T-helper 2 cell treated with Interferon-gamma antibody and Interleukin-4, amounts not matched to agents 5 μg/mL and 100 μg/mL, for 36 hours (primary cell): ENCODE measurements around the gene RPTOR.
A peak's percentile ranks its signal among the peaks of the same experiment; 100 is the strongest.
"Not testable (repeated sequence)": the region's sequence is repeated elsewhere in the genome, so short reads cannot be mapped to it uniquely, and the experiment has no call there.

Experiments used
- DNase-seq: peaks from one replicate; pipeline ENCODE4 v3.0.0; 2021; ENCODE audit warnings: low spot score
- H3K27ac Mint-ChIP-seq: one replicate; pipeline ENCODE4 v1.8.0; 2021; ENCODE audit warnings: mild to moderate bottlenecking, mixed read lengths
- H3K27me3 Mint-ChIP-seq: one replicate; pipeline ENCODE4 v1.8.0; 2021; ENCODE audit warnings: low read depth, mixed read lengths
- H3K36me3 Mint-ChIP-seq: one replicate; pipeline ENCODE4 v1.8.0; 2021; ENCODE audit warnings: low read depth, mixed read lengths
- H3K4me1 Mint-ChIP-seq: one replicate; pipeline ENCODE4 v1.8.0; 2021; ENCODE audit warnings: low read depth, mixed read lengths
- H3K4me3 Mint-ChIP-seq: one replicate; pipeline ENCODE4 v1.8.0; 2022; ENCODE audit warnings: mild to moderate bottlenecking, moderate library complexity, mixed read lengths
- H3K9me3 Mint-ChIP-seq: one replicate; pipeline ENCODE4 v1.8.0; 2021; ENCODE audit warnings: mixed read lengths

Gene RPTOR

GRCh38 chr17:80520810-80521455 lies 23.7 kb upstream of the RPTOR start:
- Mint-ChIP-seq H3K4me3 (no peak overlapping the region), H3K36me3 (no peaks in the 10 kb centered on the region), H3K27ac (no peak overlapping the region), H3K4me1 (no peaks in the 10 kb centered on the region), H3K9me3 (no peaks in the 10 kb centered on the region), H3K27me3 (peaks cover 4% of the 10 kb centered on the region)
- no peak for DNase-seq

GRCh38 chr17:80523054-80523744 lies 21.4 kb upstream of the RPTOR start:
- H3K4me3 Mint-ChIP-seq: no peak overlapping the region
- peaks cover 21% of the 10 kb centered on the region for H3K27me3 Mint-ChIP-seq
- no peaks in the 10 kb centered on the region for H3K4me1 Mint-ChIP-seq
- no peaks in the 10 kb centered on the region for H3K36me3 Mint-ChIP-seq
- no peaks in the 10 kb centered on the region for H3K9me3 Mint-ChIP-seq
- DNase-seq: no peak
- no peak overlapping the region for H3K27ac Mint-ChIP-seq

DNA sequence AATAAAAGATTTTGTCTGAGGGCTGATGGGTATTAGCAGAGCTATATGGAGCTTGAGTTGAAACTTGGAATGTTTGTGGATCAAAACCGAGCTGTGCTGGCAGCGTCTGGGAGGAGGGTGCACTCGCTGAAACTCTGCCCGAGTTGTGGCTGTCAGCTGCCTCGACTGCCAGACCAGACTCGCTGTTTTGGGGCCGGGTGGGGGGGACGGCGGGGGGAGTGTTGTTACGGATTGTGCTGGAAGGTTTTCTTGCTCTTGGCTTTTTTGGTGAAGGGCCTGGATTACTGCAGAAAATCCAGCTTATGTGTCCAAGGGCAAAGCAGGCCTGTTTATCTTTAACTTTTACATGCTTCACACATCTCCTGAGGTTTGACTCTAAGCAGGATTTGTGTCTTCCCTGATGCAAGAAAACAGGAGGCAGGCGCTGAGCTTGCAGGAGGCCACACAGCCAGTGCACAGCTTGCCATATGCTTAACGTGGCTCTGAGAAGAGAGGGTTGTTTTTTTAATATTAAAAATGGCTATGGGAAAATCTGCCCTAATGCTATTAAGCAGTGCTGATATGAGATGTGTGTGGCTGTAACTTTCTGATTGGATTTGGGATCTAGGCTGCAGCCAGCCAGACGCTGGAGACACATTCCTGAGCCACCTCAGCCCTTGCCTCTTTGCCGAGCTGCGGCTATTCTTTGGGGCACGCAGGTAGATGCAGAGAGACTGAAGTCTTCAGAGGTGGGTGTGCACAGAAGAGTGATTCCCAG lies 20.5 kb upstream of the RPTOR start:
- no peaks in the 10 kb centered on the region for H3K9me3 Mint-ChIP-seq
- H3K27me3 Mint-ChIP-seq: peaks cover 24% of the 10 kb centered on the region
- H3K36me3 Mint-ChIP-seq: no peaks in the 10 kb centered on the region
- DNase-seq: no peak
- no peak overlapping the region for H3K27ac Mint-ChIP-seq
- H3K4me3 Mint-ChIP-seq: no peak overlapping the region
- H3K4me1 Mint-ChIP-seq: no peaks in the 10 kb centered on the region

GRCh38 chr17:80526116-80526910 lies 18.3 kb upstream of the RPTOR start:
- no peak for DNase-seq
- peaks cover 21% of the 10 kb centered on the region for H3K27me3 Mint-ChIP-seq
- no peaks in the 10 kb centered on the region for H3K4me1 Mint-ChIP-seq
- H3K9me3 Mint-ChIP-seq: no peaks in the 10 kb centered on the region
- no peak overlapping the region for H3K4me3 Mint-ChIP-seq
- no peak overlapping the region for H3K27ac Mint-ChIP-seq
- H3K36me3 Mint-ChIP-seq: no peaks in the 10 kb centered on the region

DNA sequence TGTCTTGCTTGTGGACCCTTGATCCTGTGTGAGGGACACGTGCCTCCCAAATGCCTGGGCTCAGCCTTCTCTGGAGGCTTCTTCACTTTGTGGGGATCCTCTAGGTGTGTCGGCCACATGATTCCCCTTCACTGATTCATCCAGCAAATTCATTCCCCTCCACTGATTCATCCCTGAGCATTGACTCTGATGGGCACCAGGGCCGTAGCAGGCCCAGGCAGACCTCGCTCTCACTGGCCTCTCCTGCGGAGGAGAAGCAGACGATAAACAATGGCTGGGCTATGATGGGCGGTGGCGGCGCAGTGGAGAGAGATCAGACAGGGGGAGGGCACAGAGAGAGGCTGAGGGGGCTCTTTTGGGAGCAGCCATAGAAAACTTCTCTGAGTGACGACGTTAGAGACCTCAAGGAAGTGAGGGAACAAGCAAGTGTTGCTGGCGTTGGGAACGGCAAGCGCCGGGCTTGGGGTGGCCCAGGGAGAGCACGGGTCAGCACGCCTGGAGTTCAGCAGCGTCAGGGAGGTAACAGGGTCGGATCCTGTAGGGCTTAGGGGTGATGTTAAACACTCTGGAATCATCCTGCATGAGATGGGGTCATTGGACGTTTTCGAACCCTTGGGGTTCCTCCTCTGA lies 17.5 kb upstream of the RPTOR start:
- Mint-ChIP-seq H3K27me3 (peaks cover 21% of the 10 kb centered on the region), H3K27ac (no peak overlapping the region)

DNA sequence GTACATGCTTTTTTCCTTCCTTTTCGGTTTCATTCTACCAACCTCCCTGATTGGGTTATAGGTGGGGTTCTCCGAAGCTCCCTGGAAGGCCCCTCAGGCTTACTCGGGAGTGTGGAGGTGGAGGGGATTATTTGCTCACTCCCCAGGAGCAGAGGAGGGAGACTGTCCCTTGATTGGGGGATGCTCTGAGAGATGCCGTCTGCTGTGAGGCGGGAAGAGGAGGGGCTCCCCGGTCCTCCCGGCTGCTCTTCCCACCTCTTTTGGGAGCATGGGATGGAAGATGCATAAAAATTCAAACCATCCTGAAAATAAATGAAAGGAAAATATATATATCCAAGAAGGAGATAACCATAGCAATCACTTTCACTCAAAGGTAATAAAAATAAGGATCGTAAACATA lies 16.1 kb upstream of the RPTOR start:
- H3K27me3 Mint-ChIP-seq: peaks cover 21% of the 10 kb centered on the region
- H3K36me3 Mint-ChIP-seq: no peaks in the 10 kb centered on the region
- H3K4me1 Mint-ChIP-seq: no peaks in the 10 kb centered on the region
- no peak overlapping the region for H3K27ac Mint-ChIP-seq
- DNase-seq: no peak
- no peaks in the 10 kb centered on the region for H3K9me3 Mint-ChIP-seq
- H3K4me3 Mint-ChIP-seq: no peak overlapping the region

More for the DNA sequence above, 17.5 kb upstream of the RPTOR start:
- no peak overlapping the region for H3K4me3 Mint-ChIP-seq
- no peaks in the 10 kb centered on the region for H3K4me1 Mint-ChIP-seq
- H3K36me3 Mint-ChIP-seq: no peaks in the 10 kb centered on the region
- no peak for DNase-seq
- no peaks in the 10 kb centered on the region for H3K9me3 Mint-ChIP-seq

GRCh38 chr17:80529104-80529903 lies 15.3 kb upstream of the RPTOR start:
- Mint-ChIP-seq H3K27me3 (peaks cover 21% of the 10 kb centered on the region), H3K4me3 (no peak overlapping the region), H3K36me3 (no peaks in the 10 kb centered on the region), H3K4me1 (no peaks in the 10 kb centered on the region), H3K27ac (no peak overlapping the region), H3K9me3 (no peaks in the 10 kb centered on the region)
- DNase-seq: no peak

DNA sequence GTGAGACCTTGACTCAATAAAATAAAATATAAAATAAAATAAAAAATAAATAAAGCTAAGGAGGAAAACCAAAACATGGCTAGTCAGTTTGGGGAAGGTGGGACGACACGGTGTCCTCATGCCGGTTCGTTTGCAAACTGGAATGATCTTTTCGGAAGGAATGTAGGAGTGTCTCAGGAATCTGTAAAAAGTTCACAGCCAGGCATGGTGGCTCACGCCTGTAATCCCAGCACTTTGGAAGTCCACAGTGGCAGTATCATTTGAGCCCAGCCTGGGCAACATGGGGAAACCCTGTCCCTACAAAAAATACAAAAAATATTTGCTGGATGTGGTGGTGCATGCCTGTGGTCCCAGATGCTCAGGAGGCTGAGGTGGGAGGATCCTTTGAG lies 14.7 kb upstream of the RPTOR start:
- no peak overlapping the region for H3K27ac Mint-ChIP-seq
- H3K4me1 Mint-ChIP-seq: no peaks in the 10 kb centered on the region
- no peaks in the 10 kb centered on the region for H3K9me3 Mint-ChIP-seq

DNA sequence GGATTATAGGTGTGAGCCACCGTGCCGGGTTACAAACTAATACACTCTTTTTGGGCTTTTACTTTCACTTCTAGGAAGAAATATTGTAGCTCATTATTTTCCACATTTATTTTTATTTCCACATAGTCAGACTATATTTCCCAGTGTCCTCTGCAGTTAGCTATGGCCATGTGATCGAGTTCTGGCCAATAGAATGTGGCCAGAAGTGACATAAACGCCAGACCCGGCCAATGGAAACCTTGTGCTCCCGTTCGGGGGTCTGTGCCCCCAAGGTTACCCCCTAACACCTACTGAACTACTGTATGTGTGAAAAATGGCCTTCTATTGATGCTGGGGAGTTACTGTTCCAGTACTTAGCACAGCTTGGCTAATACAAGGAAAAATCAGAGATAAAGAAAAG lies 13.2 kb upstream of the RPTOR start:
- no peak overlapping the region for H3K27ac Mint-ChIP-seq
- H3K27me3 Mint-ChIP-seq: peaks cover 15% of the 10 kb centered on the region
- no peak overlapping the region for H3K4me3 Mint-ChIP-seq
- DNase-seq: no peak
- H3K9me3 Mint-ChIP-seq: no peaks in the 10 kb centered on the region
- no peaks in the 10 kb centered on the region for H3K36me3 Mint-ChIP-seq
- no peaks in the 10 kb centered on the region for H3K4me1 Mint-ChIP-seq

More for the DNA sequence above, 14.7 kb upstream of the RPTOR start:
- peaks cover 21% of the 10 kb centered on the region for H3K27me3 Mint-ChIP-seq
- DNase-seq: no peak
- H3K36me3 Mint-ChIP-seq: no peaks in the 10 kb centered on the region
- H3K4me3 Mint-ChIP-seq: no peak overlapping the region

DNA sequence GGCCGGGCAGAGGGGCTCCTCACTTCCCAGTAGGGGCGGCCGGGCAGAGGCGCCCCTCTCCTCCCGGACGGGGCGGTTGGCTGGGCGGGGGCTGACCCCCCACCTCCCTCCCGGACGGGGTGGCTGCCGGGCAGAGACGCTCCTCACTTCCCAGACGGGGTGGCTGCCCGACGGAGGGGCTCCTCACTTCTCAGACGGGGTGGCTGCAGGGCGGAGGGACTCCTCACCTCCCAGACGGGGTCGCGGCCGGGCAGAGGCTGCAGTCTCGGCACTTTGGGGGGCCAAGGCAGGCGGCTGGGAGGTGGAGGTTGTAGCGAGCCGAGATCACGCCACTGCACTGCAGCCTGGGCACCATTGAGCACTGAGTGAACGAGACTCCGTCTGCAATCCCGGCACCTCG lies 7.3 kb upstream of the RPTOR start:
- not testable (repeated sequence) for H3K36me3 Mint-ChIP-seq, H3K4me3 Mint-ChIP-seq, H3K9me3 Mint-ChIP-seq, DNase-seq, H3K4me1 Mint-ChIP-seq, H3K27me3 Mint-ChIP-seq, H3K27ac Mint-ChIP-seq

DNA sequence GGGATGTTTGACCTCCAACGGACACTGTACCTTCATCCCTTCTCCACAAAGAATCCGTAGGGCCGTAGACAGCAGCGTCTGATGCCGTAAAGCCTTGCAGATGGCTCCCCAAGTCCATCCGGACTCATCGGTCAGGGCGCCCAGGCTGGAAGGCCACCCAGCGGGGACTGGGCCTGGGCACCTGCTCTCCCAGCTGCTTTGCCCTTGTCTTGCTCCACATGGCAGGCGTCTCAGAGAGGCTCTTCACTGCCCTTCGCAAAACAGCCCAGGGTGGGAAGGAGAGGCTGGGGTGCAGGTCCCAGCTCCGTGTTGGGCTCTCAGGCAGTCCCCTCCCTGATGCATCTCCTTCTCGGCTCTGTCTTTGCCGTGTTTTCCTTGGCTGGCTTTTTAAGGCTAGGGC lies 6.2 kb upstream of the RPTOR start:
- Mint-ChIP-seq H3K36me3 (no peaks in the 10 kb centered on the region), H3K27ac (no peak overlapping the region), H3K9me3 (no peaks in the 10 kb centered on the region), H3K27me3 (peaks cover 3% of the 10 kb centered on the region), H3K4me3 (no peak overlapping the region), H3K4me1 (peaks cover 6% of the 10 kb centered on the region)
- DNase-seq: no peak

DNA sequence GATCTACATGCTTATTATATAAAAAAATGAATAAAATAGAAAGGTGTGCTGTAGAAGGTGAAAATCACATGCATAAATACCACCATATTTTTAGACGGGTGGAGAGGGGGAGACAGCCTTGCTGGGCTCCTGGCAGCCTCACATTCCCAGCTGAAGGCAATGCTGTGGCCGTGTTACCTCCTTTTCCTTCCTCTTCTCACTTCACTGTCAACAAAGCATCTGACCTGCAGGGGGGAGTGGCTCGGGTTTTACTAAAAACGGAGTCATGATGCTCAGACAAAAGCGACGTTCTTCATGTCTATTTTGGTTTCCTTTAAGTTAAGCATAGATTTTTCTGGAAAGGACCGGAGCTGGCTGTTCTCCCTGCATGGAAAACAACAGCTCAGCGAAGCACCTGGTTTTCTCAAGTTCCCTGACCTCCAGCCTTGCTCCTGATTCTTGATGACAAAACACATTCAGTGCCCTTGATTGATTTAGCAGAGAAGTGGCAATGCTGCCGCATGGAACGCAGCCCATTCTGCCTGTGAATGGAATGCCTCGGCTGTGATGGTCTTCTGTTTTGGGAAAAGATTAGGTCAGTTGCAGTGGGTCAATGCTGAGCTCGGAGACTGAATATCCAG lies 5.5 kb upstream of the RPTOR start:
- peak overlapping the region; percentile 19 for H3K4me3 Mint-ChIP-seq
- H3K27me3 Mint-ChIP-seq: peaks cover 3% of the 10 kb centered on the region
- H3K4me1 Mint-ChIP-seq: peaks cover 6% of the 10 kb centered on the region
- no peaks in the 10 kb centered on the region for H3K36me3 Mint-ChIP-seq
- no peak overlapping the region for H3K27ac Mint-ChIP-seq
- no peak for DNase-seq
- no peaks in the 10 kb centered on the region for H3K9me3 Mint-ChIP-seq

- Mint-ChIP-seq H3K27ac (peak overlapping the region; percentile 91), H3K27me3 (no peaks in the 10 kb centered on the region), H3K4me1 (peaks cover 24% of the 10 kb centered on the region), H3K9me3 (no peaks in the 10 kb centered on the region), H3K36me3 (peaks cover 4% of the 10 kb centered on the region), H3K4me3 (peak overlapping the region; percentile 92)
- no peak for DNase-seq
Observed at GRCh38 chr17:80545499-80545826, 825 bp downstream of the RPTOR start.
